Upper lobe of left lung (tissue), 4 donors: Measurements from ENCODE around the gene PRAF2.

Experiments
- CTCF ChIP-seq, 6 experiments: fragments of 450-650 bp in 4 of 6; fragments of 200-600 bp in 2 of 6; sonication (generic) in 2 of 6; IDR thresholded peaks; one replicate each; pipeline ENCODE4 v1.5.1; 2016 to 2019; ENCODE audit warnings: antibody characterized with exemption in 6 of 6
- EP300 ChIP-seq, 4 donors: sonication (generic); formaldehyde crosslinking; IDR thresholded peaks; one replicate each; pipeline ENCODE4 v1.5.1; 2017; ENCODE audit warnings: antibody characterized with exemption in 4 of 4, control low read depth in 2 of 4
- POLR2A ChIP-seq, 4 donors: fragments of 450-650 bp; IDR thresholded peaks; one replicate each; pipeline ENCODE4 v1.5.1; 2016 to 2017; ENCODE audit warnings: antibody characterized with exemption in 4 of 4, mild to moderate bottlenecking in 2 of 4
- POLR2AphosphoS5 ChIP-seq, 2 donors: sonication (generic); formaldehyde crosslinking; IDR thresholded peaks; one replicate each; pipeline ENCODE4 v1.5.1; 2017; ENCODE audit warnings: antibody characterized with exemption in 2 of 2

- TF ChIP-seq POLR2AphosphoS5 (IDR thresholded peaks at IDR 0.05) (no peak), CTCF (IDR thresholded peaks at IDR 0.05) (no peak), POLR2A (IDR thresholded peaks at IDR 0.05) (no peak), EP300 (IDR thresholded peaks at IDR 0.05) (no peak)
These were observed 42.3 kb upstream of the PRAF2 start for GRCh38 chrX:49116076-49116475.
